T-helper 2 cell treated with Interferon-gamma antibody and Interleukin-4, amounts not matched to agents 100 ng/mL and 5 ng/mL, for 36 hours (primary cell): ENCODE results near the gene CNNM2. TPM values are rescaled to one million over a fixed set of nuclear protein-coding genes. Genes with fewer than 3 reads are reported as not detected.

Experiments used
- intact Hi-C: fragments of 100-400 bp; cut with micrococcal nuclease; formaldehyde crosslinking; loops from one replicate; pipeline ENCODE4 v1.15.1; 2023
- total RNA-seq: library from RNA; stranded (reverse); gene quantifications from 2 replicates; pipeline ENCODE4 v1.2.3, GENCODE V29; 2022

The CNNM2 gene
- total RNA-seq, 1 donor from 2014 or later: 6.8 TPM

GRCh38 chr10:103139803-103140202, 221.7 kb downstream of the CNNM2 start:
- intact Hi-C loops: no loop called here

Other genes starting within 250 kb of the CNNM2 start
- gene ARL3, start 203.9 kb upstream of the CNNM2 start, total RNA-seq: 4.7 TPM in 2 replicates
- 28.6 and 30.9 TPM in 2 replicates for gene SFXN2, start 203.7 kb upstream of the CNNM2 start, total RNA-seq
- gene WBP1L, start 174.3 kb upstream of the CNNM2 start, total RNA-seq: 26.6 and 27.7 TPM in 2 replicates
- gene CYP17A1, start 80.9 kb upstream of the CNNM2 start, total RNA-seq: not detected in 2 replicates
- 11.8 and 11.9 TPM in 2 replicates for gene BORCS7, start 64.0 kb upstream of the CNNM2 start, total RNA-seq
- 0.36 TPM in 1 of 2 replicates, not detected in the other for gene AS3MT, start 48.8 kb upstream of the CNNM2 start, total RNA-seq